Neutrophil (primary cell): Measurements from ENCODE around the gene SMAD1.

Source experiments
- H3K27ac ChIP-seq: fragments of 200-600 bp; sonication (generic); 2 replicates; pipeline ENCODE4 v1.5.1; 2016; ENCODE audit warnings: mild to moderate bottlenecking, moderate library complexity
- H3K27me3 ChIP-seq: fragments of 200-600 bp; sonication (generic); 2 replicates; pipeline ENCODE4 v1.6.0; 2016; ENCODE audit warnings: mild to moderate bottlenecking
- H3K36me3 ChIP-seq: fragments of 200-600 bp; sonication (generic); 2 replicates; pipeline ENCODE4 v1.5.1; 2017
- H3K4me1 ChIP-seq, 2 experiments: fragments of 200-600 bp in 1 of 2; sonication (generic) in 1 of 2; 1 replicate in 1 of 2; 2 replicates in 1 of 2; pipeline versions ENCODE4 v1.5.1 to v1.6.1; 2013 to 2016; ENCODE audit warnings: low read depth in 1 of 2, low read length in 1 of 2, mild to moderate bottlenecking in 1 of 2, moderate library complexity in 1 of 2; ENCODE audit not compliant: control insufficient read depth in 1 of 2, insufficient read depth in 1 of 2
- H3K4me3 ChIP-seq, 2 experiments: fragments of 200-600 bp in 1 of 2; sonication (generic) in 1 of 2; 1 replicate in 1 of 2; 2 replicates in 1 of 2; pipeline ENCODE4 v1.5.1; 2013 to 2016; ENCODE audit warnings: low read depth in 1 of 2, low read length in 1 of 2, mild to moderate bottlenecking in 1 of 2, moderate library complexity in 1 of 2
- H3K9me3 ChIP-seq: fragments of 200-600 bp; sonication (generic); 2 replicates; pipeline ENCODE4 v1.5.1; 2016
- TF ChIP-seq, protein P1 (sequence below): fragments of 200-600 bp; sonication (generic); IDR thresholded peaks from 2 replicates; pipeline ENCODE4 v1.5.1; 2016; ENCODE audit warnings: antibody characterized with exemption

The SMAD1 gene

DNA sequence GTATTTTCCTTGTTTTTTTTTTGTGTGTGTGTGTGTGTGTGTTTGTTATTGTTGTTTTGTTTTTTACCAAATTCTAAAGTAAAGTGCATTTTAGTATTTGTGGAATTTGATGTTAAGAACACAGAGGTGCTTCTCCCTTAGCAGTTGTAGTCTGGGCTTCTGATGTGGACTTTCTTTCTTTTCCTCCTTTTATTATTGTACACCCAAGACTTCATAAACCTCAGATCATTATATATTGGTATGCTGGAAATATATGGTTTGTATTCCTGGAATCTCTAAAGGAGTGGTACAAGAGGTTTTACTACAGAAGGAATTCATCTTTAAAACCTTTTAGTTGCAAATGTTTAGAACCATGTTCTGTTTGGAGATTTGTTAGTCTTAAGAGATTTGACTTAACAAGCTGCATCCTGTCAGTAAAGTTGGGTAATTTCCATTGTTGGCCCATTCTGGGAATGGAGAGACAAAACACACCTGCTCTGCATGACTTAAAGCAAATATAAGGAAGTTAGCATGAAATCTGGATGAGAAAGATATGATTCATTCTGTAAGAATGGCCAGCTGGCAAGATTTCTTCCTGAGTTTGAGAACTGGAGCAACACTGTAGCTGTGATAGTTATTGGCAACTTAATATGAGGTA is 64.0 kb downstream of the SMAD1 start:
- Histone ChIP-seq H3K27ac (no peak overlapping the region), H3K27me3 (no peaks in the 10 kb centered on the region), H3K4me1 (no peaks in the 10 kb centered on the region), H3K9me3 (no peaks in the 10 kb centered on the region), H3K4me3 (no peak overlapping the region), H3K36me3 (no peaks in the 10 kb centered on the region)
- TF ChIP-seq, protein P1, sequence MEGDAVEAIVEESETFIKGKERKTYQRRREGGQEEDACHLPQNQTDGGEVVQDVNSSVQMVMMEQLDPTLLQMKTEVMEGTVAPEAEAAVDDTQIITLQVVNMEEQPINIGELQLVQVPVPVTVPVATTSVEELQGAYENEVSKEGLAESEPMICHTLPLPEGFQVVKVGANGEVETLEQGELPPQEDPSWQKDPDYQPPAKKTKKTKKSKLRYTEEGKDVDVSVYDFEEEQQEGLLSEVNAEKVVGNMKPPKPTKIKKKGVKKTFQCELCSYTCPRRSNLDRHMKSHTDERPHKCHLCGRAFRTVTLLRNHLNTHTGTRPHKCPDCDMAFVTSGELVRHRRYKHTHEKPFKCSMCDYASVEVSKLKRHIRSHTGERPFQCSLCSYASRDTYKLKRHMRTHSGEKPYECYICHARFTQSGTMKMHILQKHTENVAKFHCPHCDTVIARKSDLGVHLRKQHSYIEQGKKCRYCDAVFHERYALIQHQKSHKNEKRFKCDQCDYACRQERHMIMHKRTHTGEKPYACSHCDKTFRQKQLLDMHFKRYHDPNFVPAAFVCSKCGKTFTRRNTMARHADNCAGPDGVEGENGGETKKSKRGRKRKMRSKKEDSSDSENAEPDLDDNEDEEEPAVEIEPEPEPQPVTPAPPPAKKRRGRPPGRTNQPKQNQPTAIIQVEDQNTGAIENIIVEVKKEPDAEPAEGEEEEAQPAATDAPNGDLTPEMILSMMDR = no peak

DNA sequence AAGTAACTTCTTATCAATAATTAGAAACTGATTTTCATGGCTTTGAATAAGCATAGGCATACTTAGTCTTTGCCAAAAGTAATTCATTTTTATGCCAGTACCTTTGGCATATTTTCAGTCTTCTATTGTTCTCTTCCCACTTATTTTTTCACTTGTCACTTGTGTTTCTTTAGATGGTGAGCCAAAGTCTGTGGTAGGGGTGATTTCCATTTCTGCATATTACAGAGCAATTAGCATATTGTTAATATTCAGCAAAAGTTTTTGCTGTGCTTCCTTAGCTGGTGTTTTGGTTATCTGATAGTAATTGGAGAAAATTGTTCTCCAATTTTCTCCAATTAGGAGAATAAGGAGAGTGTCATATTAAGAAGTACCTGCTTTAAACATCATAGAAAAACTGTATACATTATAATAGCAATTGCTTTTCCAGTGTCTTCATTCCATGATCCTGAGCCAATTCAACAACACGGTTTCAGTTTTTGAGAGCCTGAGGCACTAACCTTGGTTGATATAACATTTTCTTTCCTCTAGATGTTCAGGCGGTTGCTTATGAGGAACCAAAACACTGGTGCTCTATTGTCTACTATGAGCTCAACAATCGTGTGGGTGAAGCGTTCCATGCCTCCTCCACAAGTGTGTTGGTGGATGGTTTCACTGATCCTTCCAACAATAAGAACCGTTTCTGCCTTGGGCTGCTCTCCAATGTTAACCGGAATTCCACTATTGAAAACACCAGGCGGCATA is 64.7 kb downstream of the SMAD1 start:
- H3K9me3 ChIP-seq = no peaks in the 10 kb centered on the region
- no peak overlapping the region for H3K4me3 ChIP-seq
- H3K4me1 ChIP-seq = no peaks in the 10 kb centered on the region
- TF ChIP-seq, protein P1 = no peak
- no peaks in the 10 kb centered on the region for H3K36me3 ChIP-seq
- H3K27me3 ChIP-seq = no peaks in the 10 kb centered on the region
- no peak overlapping the region for H3K27ac ChIP-seq

DNA sequence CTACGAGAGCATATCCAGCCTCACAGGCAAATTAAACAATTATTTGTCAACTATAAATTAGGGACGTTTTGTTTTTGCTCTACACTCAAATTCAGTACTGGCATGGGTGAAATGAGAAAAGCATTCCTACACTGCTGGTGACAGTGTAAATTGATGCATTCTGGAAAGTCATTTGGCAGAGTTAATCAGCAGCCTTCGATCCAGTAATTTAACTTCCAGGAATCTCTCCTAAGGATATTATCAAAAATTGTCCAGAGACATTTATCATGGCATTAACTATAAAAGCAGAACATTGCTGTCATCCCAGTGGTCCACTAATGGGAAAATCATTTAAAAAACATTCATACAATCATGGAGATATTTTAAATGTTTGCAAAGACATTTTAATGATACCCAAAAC is 70.0 kb downstream of the SMAD1 start:
- no peak overlapping the region for H3K4me3 ChIP-seq
- TF ChIP-seq, protein P1 = no peak
- H3K9me3 ChIP-seq = no peaks in the 10 kb centered on the region
- no peaks in the 10 kb centered on the region for H3K36me3 ChIP-seq
- no peaks in the 10 kb centered on the region for H3K27me3 ChIP-seq
- H3K4me1 ChIP-seq = no peaks in the 10 kb centered on the region
- no peak overlapping the region for H3K27ac ChIP-seq

DNA sequence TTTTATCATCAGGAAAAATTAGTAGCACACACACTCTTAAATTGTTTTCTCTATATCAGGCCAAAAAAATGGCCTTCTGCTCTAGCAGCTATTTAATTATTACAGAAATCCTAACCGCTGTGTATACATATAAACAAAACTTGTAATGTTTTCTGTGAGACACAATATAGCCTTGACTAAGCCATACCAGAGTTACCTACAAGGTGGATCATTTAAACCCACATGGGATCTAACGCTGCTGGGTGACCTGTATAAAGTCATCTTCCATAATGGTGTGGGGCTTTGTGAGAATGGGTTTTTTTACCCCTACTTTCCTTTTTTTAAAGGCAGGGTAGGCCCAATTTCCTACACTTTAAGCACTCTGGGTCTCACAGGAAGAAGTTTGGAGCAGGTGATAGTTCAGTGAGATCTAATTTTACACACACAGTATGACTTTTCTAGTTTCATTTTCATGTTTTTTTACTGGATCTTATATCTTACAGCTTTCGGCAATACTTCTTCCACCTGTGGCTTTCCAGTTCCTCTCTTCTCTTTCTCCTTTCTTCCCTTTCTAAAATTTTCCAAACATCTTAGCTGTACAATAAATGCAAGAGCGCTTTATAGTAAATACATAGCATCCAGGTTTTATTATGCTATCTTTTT is 70.6 kb downstream of the SMAD1 start:
- H3K4me3 ChIP-seq = no peak overlapping the region
- H3K4me1 ChIP-seq = no peaks in the 10 kb centered on the region
- H3K27me3 ChIP-seq = no peaks in the 10 kb centered on the region
- H3K27ac ChIP-seq = no peak overlapping the region
- H3K36me3 ChIP-seq = no peaks in the 10 kb centered on the region
- no peaks in the 10 kb centered on the region for H3K9me3 ChIP-seq
- TF ChIP-seq, protein P1 = no peak

DNA sequence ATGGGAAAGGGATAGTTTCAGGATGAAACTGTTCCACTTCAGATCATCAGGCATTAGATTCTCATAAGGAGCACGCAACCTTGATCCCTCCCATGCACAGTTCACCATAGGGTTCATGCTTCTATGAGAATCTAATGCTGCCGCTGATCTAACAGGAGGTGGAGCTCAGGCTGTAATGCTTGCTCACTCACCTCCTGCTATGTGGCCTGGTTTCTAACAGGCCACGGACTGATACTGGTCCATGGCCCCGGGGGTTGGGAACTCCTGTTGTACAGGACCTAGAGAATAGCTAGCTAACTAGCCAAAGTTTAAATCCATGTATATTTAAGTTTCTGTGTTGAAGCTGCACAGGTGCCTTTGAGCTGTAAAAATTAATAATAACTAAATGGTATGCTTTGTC is 71.7 kb downstream of the SMAD1 start:
- H3K27me3 ChIP-seq = no peaks in the 10 kb centered on the region
- H3K4me1 ChIP-seq = no peaks in the 10 kb centered on the region
- no peak overlapping the region for H3K27ac ChIP-seq
- TF ChIP-seq, protein P1 = no peak
- no peaks in the 10 kb centered on the region for H3K36me3 ChIP-seq
- H3K9me3 ChIP-seq = no peaks in the 10 kb centered on the region
- no peak overlapping the region for H3K4me3 ChIP-seq
